GM21447 (cell line): Measurements from ENCODE around the gene HMGCR.
"Not testable (repeated sequence)": the region's sequence is repeated elsewhere in the genome, so short reads cannot be mapped to it uniquely, and the experiment has no call there.

ENCODE experiments used
- ATAC-seq: cut with Tn5 transposase; IDR thresholded peaks from one replicate; pipeline ENCODE4 v1.9.1; 2021; ENCODE audit not compliant: unreplicated experiment

Gene HMGCR

DNA sequence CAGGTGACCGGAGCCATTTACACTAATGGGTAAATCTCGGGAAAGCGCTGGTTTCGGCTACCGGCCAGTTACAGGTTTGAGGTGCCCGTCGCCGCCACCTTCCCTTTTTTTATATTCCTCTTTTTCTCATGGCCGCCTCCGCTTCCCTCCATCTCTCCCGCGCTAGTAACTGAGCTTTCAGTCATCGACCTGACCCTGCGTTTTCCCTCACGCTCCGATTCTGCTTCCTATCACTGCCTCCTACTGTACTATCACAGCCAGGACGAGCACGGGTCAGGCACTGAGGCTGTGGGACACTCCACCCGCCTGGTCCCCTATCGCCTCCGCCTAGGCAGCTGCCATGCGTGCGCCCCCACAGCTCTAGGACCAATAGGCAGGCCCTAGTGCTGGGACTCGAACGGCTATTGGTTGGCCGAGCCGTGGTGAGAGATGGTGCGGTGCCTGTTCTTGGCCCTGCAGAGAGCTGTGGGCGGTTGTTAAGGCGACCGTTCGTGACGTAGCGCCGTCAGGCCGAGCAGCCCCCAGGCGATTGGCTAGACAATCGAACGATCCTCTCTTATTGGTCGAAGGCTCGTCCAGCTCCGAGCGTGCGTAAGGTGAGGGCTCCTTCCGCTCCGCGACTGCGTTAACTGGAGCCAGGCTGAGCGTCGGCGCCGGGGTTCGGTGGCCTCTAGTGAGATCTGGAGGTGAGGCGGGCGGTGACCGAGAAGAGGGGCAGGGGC, at the start of gene HMGCR:
Gene HMGCR, plus strand, starts transcription at position 606 of the 722 bp plus-strand sequence. CDS start 5,386 bp downstream, outside the sequence.
- peak; percentile 97 for ATAC-seq

DNA sequence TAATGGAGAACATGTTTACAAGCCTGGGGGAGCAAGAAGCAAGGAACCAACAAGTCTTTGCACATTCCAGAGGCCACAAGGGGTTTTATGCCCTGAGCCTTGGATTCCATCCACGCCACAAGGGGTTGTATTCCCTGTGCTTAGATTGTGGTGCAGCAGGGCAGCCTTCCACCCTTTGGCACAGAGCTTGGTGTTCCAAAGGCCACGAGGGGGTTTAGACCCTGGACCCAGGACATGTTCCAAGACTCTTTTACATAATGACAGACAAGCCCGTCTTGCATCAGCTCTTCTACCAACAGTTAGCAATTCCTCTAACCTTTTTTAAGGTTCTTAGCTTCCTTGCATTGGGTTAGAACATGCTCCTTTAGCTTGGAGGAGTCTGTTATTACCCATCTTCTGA, 45.2 kb upstream of the HMGCR start:
- not testable (repeated sequence) for ATAC-seq

DNA sequence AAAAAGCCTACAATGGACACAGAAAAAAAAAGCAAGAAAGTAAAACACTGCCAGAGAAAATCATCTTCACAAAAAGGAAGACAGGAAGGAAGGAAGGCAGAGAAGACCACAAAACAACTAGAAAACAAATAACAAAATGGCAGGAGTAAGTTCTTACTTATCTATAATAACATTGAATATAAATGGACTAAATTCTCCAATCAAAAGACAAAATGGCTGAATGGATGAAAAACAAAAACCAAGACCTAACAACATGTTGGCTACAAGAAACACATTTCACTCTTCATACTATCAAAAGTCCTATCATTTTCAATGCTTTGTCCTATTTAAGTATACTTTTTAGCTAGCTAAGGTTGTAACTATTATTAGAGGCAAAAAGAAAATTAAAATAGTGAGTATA, 36.9 kb upstream of the HMGCR start:
- ATAC-seq = no peak

DNA sequence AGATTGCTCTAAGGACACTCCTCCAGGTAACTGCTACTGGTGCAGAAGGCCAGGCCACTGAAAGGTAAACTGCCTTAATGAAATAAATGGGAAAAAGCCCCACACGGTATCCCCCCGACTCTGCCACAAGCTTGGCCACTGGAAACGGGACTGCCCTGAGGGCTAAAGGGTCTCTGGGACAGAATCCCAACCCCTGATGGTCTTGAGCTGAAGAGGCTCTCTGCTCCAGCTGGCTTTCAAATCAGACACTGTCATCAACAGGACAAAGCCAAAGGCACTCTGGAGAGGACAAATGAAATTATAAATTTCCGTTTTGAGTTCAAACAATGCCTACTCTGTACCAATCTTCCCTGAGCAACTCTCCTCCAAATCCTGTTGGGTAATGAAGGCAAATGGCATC, 33.6 kb upstream of the HMGCR start:
- no peak for ATAC-seq

DNA sequence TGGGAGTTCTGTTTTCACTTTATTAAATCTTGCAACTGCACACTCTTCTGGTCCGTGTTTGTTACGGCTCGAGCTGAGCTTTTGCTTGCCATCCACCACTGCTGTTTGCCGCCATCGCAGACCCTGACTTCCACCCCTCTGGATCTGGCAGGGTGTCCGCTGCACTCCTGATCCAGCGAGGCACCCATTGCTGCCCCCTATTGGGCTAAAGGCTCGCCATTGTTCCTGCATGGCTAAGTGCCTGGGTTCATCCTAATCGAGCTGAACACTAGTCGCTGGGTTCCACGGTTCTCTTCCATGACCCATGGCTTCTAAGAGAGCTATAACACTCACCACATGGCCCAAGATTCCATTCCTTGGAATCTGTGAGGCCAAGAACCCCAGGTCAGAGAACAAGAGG, 32.5 kb upstream of the HMGCR start:
- ATAC-seq = not testable (repeated sequence)

DNA sequence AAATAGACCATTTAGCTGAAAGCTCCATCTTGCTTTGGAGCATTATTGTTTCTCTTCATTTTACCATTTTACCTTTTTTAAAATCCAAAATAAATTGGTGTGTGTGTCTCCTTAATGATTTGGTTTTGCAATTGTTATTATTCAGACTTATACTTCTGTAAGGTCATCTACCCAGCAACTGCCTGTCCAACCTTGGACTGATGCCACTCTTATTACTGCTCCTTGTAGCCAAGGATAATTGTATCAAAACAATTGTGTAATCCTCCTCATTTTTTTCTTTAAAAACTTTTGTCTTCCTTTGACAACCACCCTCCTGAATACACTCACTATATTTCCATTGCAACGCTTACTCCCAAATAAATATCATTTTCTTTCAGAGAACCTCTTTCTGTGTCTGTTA, 30.3 kb upstream of the HMGCR start:
- no peak for ATAC-seq

DNA sequence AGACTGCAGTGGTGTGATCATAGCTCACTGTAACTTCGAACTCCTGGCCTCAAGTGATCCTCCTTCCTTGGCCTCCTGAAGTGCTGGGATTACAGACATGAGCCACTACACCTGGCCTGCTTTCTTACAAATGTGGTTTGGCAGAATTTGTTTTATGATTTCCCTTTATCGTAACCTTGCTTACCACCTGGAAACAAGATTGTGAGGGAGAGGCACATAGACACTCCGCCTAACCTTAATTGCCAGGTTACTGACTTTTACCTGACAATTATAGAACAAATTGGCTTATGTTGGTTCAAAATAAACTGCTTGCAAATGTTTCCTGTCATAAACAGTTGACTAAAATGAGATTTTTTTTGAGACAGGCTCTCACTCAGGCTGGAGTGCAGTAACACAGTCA, 26.8 kb upstream of the HMGCR start:
- no peak for ATAC-seq

DNA sequence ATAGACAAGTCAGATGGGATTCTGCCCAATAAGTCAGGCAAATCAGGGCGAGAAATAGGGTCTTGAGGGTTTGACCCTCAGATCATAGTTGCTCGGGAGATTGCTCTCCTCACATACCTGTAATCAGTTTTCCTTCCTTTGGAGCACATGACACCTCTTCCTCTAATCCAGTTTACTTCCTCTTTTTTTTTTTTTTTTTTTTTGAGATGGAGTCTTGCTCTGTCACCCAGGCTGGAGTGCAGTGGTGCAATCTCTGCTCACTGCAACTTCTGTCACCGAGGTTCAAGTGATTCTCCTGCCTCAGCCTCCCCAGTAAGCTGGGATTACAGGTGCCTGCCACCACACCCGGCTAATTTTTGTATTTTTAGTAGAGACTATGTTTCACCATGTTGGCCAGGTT, 17.9 kb upstream of the HMGCR start:
- not testable (repeated sequence) for ATAC-seq

DNA sequence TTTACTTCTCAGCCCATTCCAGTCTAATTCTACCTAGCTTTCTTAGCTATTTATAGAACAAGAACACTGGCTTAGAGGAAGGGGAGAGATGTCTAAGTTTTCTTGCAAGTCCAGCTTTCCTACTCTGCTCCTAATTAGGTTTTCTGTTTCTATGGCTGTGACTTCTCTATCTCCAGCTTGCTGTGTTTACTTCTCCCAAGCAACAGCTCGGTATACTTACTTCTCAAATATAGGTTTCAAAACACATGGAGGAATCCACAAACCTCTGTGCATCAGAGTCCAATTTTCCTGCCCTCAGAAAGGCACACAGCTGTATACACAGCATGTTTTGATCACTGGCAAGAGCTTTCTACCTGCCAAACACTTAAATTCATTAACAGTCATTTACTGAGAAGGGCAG, 17.4 kb upstream of the HMGCR start:
- no peak for ATAC-seq

DNA sequence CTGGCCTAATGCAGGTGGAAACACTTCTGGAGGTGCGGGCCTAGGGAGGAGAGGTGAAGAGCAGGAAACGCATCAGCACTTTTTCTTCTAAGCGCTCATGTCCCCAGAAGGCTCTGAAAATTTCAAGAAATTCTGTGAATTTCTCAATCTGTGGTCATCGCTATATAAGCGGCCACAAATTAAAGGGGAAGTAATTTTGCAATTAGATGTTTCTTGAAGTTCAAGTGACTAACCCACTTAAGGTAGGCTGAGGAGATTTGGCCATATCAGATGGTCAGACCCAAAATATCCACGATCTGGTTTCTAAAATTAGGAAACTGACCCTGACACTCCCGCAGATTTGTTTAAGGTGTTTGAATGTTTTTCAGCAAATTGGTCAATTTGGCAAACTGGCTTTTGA, 16.6 kb upstream of the HMGCR start:
- no peak for ATAC-seq

DNA sequence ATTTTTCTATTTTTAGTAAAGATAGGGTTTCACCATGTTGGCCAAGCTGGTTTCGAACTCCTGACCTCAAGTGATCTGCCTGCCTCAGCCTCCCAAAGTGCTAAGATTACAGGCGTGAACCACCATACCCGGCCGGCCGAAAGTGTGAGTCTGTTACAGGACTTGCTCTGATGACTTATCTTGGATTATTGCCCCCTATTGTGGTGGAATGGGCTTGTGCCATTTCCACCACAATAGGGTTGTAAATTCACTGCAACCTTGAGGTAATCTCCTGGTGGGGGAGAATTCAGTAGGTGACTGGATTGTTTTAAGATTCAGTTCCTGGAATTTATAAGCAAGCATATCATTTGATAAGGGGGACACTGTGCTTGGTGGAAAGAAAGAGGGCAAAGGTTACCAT, 15.0 kb upstream of the HMGCR start:
- no peak for ATAC-seq

DNA sequence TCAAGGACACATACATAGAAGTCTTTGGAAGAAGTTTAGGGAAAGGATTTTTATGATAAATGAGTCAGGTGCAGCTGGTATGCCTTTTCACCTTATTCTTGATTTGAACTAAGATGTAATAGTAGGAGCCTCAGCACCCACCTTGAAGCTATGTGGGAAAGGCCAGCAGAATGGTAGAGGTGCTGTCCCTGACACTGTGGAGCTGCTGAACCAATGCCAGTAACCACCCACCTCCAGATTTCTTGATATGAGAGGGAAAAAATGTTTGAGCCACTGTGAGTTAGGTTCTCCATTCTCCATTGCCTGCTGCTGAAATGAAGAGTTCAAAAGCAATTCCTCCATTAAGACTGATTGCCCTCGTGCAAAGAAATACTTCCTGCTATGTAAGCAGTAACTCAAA, 12.2 kb upstream of the HMGCR start:
- ATAC-seq = no peak

DNA sequence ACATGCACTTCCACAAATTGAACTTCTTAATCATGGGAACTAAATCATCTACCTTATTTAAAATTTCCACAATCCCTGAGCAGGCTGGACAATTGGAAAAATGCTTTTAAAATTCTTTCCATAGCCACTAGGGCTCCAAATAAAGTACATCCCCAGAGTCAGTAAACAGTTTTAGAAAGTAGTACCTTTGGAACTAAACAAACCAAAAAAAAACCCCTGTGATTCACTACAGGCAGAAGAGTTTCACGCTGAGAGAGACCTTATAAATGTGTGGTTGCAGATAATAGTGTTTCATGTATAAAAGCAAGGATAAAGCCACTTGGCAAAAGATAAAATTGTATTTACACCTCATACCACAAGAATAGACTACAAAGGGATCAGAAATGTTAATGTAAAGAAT, 11.8 kb upstream of the HMGCR start:
- ATAC-seq = no peak

DNA sequence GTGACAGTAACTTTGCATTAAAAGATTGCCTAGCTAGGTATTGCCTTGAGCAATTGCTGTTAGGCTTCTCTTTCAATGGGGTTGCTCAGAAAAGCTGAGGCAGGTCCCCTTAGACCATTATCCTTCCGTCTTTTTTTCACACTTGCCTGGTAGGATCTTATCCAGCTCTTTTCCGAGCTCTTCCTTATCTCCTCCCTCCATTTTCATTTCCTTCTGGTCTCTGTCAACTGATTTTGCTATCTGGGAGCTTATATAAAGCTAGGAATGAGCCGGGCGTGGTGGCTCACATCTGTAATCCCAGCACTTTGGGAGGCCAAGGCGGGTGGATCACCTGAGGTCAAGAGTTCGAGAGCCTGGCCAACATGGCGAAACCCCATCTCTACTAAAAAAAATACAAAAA, 6.6 kb upstream of the HMGCR start:
- ATAC-seq = no peak

DNA sequence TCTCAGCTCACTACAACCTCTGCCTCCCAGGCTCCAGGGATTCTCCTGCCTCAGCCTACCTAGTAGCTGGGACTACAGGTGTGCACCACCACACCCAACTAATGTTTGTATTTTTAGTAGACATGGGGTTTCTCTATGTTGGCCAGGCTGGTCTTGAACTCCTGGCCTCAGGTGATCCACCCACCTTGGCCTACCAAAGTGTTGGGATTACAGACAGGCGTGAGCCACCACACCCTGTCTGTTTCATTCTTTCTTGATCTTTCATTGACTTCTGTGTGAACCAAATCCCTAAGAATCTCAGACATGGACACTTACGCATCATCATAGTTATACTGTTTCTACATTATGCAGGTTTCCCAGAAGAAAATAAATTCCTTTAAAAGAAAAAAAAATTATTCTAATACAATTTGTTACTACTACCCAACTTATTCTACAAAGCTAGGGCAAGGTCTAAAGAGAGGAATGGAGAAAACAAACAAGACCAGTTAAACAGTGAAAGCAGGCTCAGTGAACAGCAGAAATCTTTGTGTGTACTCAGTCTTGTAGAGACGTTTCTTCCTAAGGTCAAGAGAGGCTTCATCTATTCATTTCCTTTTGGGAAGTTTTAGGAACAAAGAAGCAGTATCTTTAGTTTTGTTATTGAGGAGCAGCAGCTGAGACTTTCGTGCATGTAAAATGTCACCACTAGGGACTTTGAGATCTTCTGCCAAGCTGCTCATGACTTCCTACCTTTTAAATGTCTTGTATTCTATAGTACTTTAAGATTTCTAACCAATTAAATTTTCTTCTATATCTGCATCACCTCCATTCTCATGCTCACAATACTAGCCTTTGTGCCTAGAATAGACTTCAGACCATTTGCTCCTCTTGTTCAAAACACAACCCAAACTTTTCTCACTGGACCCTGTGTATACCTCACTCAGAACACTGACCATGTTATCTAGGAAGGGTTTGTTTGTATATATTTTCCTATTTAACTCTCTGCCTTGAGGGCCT, 5.6 kb upstream of the HMGCR start:
- ATAC-seq = no peak

DNA sequence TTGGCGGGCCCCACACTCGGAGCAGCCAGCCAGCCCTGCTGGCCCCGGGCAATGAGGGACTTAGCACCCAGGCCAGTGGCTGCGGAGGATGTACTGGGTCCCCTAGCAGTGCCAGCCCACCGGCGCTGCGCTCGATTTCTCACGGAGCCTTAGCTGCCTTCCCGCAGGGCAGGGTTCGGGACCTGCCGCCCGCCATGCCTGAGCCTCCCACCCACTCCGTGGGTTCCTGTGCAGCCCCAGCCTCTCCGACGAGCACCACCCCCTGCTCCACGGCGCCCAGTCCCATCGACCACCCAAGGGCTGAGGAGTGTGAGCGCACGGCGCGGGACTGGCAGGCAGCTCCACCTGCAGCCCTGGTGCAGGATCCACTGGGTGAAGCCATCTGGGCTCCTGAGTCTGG, 3.3 kb upstream of the HMGCR start:
- not testable (repeated sequence) for ATAC-seq

DNA sequence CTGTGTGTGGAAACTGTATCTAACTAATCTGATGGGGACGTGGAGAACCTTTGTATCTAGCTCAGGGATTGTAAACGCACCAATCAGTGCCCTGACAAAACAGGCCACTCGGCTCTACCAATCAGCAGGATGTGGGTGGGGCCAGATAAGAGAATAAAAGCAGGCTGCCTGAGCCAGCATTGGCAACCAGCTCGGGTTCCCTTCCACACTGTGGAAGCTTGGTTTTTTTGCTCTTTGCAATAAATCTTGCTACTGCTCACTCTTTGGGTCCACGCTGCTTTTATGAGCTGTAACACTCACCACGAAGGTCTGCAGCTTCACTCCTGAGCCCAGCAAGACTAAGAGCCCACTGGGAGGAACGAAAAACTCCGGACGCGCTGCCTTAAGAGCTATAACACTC, 2.6 kb upstream of the HMGCR start:
- ATAC-seq = not testable (repeated sequence)

DNA sequence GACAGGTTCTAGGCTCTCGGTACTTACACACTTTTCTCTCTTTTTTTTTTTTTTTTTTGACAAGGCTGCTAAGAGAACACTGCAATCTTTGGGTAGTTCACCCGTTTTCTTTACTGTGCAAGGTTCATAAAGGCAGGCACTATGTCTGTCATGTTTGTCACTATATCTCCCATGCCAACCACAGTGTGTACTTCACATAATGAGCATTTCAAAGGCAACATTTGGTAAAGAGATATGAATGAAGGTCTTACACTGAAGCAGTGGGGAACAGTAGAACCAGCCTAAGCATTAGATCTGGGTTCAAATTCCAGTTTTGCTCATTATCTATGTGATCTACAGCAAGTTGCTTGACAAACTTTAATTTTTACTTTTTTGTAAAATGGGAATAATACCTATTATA, 1.5 kb upstream of the HMGCR start:
- no peak for ATAC-seq

DNA sequence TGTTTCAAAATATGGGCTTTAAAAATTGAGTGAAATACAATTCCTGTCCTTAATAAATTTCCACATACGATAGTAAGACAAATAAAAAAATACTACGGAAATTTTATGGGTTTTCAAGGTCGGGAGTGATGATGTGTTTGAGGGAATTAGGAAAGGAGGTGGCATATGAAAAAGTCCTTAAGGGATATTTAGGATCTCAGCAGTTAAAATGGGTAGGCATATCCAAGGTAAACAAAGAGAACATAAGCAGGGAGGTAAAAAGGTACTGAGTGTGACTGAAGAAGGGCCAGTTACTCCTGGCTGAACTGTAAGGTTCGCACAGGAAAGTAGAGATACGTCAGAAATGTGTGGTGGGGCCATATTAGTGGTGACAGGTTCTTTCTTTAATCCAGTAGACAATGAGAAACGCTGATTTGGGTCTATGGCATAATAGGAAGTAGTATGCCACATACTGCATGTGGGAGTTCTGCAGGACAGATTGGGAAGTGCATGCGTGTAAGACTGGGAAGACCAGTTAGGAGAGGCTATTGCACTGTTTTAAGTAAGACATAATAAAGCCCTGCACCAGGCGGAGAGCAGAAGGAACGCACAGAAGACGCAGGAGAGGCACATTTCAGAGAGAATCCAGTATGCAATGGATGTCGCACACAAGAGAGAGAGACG, 937 bp upstream of the HMGCR start:
- ATAC-seq = peak; percentile 7

DNA sequence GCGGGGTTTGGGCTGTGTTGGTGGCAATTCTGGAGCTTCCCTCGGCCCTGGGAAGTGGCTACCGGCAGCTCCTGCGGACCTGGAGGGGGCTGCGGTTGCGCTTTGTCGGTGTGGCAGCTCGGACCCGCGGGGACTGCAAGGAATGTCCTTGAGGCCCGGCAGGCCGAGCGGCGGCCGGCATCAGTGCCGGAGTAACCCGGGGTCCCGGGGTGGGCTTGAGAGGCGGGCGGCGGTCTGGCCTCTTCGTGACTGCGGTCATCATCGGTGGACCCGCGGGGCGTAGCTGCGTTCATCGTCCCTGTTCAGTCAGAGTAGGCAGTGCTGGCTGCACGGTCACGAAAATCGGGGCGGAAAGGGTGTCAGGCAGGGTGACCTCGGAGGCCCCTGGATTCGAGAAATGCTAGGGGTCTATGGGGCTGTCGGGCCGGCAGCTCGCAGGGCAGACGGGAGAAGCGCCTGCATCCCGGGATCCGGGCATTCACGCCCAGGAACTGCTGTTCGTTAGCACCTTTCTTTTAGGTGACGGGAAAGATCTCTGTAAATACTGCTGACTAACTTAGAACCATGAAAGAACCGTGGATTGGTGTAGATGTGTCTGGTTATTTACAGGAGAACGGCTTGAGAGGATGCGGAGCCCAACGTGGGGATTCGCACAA, 474 bp downstream of the HMGCR start:
- ATAC-seq = peak; percentile 0

DNA sequence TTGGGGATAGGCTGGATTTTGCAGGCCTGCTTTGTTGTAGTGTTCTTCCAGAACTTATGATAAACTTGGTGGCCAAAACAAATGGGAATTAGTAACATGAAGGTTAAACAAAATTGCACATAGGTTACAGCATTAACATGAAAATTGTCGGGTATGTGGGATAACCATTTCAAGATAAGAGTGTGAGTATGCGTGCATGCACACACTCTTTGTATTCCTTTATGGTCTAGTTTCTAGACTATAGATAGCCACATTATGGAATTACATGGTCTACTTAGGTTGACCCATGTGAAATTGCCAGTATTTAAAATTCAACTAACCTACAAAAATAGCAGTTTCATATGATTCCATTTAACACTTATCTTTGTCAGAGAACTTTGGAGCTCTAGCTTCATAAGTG, 1.4 kb downstream of the HMGCR start:
- no peak for ATAC-seq
